CD4-positive, alpha-beta T cell treated with Interleukin-2 at 100 ng/mL for 4 hours (primary cell): ENCODE results near the gene ADAT2.

ENCODE experiments used
- DNase-seq: peaks from one replicate; pipeline ENCODE4 v3.0.0-alpha.2; 2020; ENCODE audit warnings: low spot score

The ADAT2 gene

GRCh38 chr6:143397227-143398222 is 53.0 kb downstream of the ADAT2 start:
- DNase-seq = peak; percentile 60

- no peak for DNase-seq
These were observed 53.8 kb downstream of the ADAT2 start for GRCh38 chr6:143396497-143397226.

- no peak for DNase-seq
These were observed 54.8 kb downstream of the ADAT2 start for GRCh38 chr6:143395699-143396098.

GRCh38 chr6:143394389-143394788 is 56.1 kb downstream of the ADAT2 start:
- no peak for DNase-seq

GRCh38 chr6:143390278-143390677 is 60.2 kb downstream of the ADAT2 start:
- no peak for DNase-seq

GRCh38 chr6:143385636-143386035 is 64.9 kb downstream of the ADAT2 start:
- DNase-seq = no peak

GRCh38 chr6:143376861-143377260 is 73.6 kb downstream of the ADAT2 start:
- DNase-seq = no peak

GRCh38 chr6:143376375-143376774 is 74.1 kb downstream of the ADAT2 start:
- DNase-seq = no peak

- no peak for DNase-seq
These were observed 75.4 kb downstream of the ADAT2 start for GRCh38 chr6:143375022-143375585.

GRCh38 chr6:143374014-143374413 is 76.5 kb downstream of the ADAT2 start:
- no peak for DNase-seq
